Activated CD4-positive, alpha-beta T cell treated with anti-CD3 and anti-CD28 coated beads, Interleukin-2, amount 50 U/mL, for 4 hours (primary cell): ENCODE results near the gene RSPO4.
"Not testable (repeated sequence)": the region's sequence is repeated elsewhere in the genome, so short reads cannot be mapped to it uniquely, and the experiment has no call there.

ENCODE experiments used
- DNase-seq, 2 experiments: peaks; one replicate each; pipeline ENCODE4 v3.0.0-alpha.2; 2020

Gene RSPO4

GRCh38 chr20:1001911-1002681 is at the start of gene RSPO4:
RSPO4 (minus strand) TSS chr20:1002311; CDS start chr20:1002164, 147 bp downstream.
- no peak for DNase-seq

DNA sequence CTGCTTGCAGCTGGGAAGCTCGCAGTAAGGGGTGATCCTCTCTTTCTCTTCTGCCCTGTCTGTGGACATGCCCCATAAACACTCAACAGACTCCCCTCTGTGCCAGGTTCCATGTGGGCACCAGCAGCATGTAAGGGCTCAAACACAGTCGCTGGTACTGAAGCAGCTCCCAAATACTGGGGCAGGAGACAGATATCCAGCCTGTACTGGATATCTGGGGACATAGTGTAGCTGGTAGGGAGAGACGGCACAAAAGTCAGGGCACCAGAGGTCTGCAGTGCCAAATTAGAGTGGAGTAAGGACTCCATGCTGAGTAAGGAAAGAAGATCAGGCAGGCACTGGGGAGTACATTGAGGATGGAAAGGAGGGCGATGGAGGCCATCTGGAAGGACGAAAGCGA is 48.3 kb upstream of the RSPO4 start:
- DNase-seq: no peak

DNA sequence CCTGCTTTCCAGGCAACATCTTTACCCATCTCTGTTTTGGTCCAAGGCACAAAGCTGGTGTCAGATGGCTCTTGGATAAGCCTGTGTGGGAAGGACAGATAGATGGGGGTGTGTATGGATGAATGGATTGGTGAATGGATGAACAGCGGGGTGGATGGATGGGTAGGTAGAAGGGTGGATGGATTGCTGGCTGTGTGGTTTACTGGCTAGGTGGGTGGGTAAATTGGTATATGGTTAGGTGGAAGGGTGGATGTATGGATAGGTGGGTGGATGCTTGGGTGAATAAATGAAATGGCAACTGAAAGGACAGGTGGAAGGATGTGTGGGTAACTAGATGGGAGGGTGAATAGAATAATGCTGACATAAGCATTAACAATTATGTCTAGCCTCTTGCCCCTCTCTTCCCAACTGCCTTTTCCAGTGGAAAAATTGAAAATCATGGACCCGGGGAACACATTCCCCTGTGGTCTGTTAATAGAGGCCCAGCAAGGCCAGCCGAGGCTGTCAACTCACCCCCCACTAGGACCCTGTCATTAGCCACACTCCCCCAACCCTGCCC is 43.8 kb upstream of the RSPO4 start:
- no peak for DNase-seq

GRCh38 chr20:1041845-1042390 is 39.8 kb upstream of the RSPO4 start:
- no peak for DNase-seq

- DNase-seq: no peak
Measured at GRCh38 chr20:1038205-1038604, 36.1 kb upstream of the RSPO4 start.

GRCh38 chr20:1037039-1037438 is 34.9 kb upstream of the RSPO4 start:
- no peak for DNase-seq

- no peak for DNase-seq
Measured at GRCh38 chr20:1035466-1035865, 33.4 kb upstream of the RSPO4 start.

DNA sequence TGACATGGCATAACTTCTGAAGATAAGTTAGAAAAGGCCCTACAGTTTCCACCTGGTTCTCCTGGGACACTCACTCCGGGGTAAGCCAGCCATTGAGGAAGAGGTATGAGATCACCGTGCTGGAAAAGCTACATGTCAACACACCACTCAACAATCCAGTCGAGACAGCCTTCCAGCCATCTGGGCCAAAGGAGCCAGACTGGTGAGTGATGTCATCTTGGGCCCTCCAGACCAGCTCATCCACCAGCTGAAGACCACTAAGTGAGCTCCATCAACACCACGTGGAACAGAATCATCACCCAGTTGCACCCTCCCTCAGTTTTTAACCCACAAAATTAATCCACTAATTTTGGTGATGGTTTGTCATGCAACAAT is 32.3 kb upstream of the RSPO4 start:
- no peak for DNase-seq

DNA sequence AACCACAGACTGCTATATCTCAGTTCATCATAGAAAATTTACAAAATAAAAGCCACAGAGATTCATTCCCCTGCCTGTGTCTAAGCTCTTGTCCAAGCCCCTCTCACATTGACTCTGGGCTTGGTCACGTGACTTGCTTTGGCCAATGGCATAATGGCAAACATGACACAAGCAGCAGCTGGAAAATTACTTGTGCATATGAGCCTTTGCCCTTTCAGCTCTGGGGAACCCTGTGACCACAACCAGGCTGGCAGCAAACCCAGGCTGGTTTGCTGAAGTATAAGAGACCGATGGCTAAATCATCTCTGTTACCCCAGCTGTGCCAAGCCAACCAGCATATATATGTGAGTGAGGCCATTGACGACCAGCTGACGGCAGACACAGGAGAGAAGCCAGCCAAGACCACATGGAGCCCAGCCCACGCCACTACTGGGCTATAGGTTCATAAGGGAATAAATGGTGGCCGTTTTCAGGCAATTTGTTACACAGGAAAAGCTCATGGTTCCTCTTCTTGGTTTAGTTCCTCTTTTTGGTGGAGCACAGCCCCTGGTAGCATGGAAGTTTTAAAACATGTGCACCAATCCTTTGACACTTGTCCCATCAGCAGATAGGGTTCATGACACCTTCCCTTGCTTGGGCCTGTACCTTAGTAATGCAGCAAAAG is 31.8 kb upstream of the RSPO4 start:
- no peak for DNase-seq

DNA sequence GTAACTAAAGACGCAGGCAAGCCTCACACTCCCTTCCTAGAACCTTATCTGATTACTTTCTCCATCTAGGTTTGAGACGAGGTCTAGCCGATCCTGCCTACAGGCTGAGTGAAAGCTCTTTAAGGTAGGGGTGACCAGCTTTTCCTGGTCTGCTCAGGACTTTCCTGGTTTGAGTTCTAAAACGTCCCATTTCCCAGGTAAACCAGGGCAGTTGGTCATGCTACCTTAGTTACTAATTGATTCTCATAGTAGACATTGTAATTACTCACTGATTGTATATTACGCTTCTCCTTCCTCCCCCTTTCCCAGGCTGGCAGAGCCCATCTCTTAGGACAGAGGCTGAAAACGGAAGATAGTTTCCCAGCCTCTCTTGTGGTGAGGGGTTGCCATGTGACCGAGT is 27.9 kb upstream of the RSPO4 start:
- DNase-seq: no peak

DNA sequence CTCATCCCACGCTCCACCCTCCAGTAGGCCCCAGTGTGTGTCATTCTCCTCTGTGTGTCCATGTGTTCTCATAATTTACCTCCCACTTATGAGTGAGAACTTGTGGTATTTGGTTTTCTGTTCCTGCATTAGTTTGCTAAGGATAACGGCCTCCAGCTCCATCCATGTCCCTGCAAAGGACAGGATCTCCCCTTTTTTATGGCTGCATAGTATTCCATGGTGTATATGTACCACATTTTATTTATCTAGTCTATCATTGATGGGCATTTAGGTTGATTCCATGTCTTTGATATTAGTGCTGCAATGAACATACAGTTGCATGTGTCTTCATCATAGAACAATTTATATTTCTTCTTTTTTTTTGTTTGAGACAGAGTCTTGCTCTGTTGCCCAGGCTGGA is 24.1 kb upstream of the RSPO4 start:
- not testable (repeated sequence) for DNase-seq

GRCh38 chr20:1022871-1023270 is 20.8 kb upstream of the RSPO4 start:
- DNase-seq: no peak

GRCh38 chr20:1020614-1021013 is 18.5 kb upstream of the RSPO4 start:
- DNase-seq: no peak

GRCh38 chr20:1019344-1019743 is 17.2 kb upstream of the RSPO4 start:
- no peak for DNase-seq

GRCh38 chr20:1017677-1018076 is 15.6 kb upstream of the RSPO4 start:
- DNase-seq: no peak

- no peak for DNase-seq
Measured at GRCh38 chr20:1015181-1015580, 13.1 kb upstream of the RSPO4 start.

DNA sequence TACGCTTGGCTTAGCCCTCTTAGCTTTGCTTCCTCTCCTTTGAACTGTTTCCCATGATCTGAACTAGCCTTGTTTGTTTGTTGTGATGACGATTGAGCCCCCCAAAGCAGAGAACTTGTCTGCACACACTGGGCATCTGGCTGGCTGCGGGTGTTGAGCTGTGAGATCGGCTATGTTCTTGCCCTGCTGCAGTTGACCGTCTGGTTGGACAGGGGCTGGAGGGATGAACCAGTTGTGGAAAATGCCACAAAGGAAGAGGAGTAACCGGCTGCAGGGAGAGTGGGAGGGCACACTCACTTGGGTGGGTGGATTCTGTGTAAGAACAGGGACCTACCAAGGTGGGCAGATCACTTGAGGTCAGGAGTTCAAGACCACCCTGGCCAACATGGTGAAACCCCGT is 12.4 kb upstream of the RSPO4 start:
- no peak for DNase-seq

DNA sequence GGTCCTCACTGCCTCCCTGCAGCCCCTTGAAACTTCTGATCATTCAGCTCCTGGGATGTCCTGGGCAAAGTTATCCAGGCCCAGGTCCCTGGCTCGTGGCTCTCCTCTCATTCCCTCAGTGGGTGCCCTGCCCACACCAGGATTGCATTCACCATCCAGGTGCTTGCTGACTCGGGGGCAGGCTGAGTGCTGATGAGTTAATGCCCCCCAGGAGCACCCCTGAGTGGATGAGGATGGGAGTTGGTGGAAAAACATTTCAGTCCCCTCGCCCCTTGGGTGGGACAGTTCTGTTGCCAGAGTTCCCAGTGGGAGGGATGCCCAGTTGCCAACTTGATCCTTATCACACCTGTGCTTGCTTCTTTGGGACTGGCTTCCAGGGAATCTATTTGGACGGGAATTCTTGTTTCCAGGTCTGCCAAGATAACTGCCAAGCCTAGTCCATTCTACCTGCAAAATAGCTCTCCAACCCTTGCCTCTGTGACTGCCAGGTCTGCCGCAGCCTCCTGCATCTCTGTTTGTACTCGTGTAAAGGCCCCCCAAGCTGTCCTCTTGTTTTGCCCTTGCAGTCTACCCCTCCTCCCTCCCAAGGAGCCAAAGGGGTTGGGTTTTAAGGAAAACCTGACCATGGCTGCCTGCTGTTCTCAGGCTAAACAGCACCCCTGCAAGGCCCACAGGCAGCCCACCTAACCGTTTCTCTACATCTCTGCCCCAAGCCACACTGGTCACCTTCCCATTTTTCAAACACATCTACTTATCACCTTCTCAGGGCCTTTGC is 11.6 kb upstream of the RSPO4 start:
- no peak for DNase-seq

DNA sequence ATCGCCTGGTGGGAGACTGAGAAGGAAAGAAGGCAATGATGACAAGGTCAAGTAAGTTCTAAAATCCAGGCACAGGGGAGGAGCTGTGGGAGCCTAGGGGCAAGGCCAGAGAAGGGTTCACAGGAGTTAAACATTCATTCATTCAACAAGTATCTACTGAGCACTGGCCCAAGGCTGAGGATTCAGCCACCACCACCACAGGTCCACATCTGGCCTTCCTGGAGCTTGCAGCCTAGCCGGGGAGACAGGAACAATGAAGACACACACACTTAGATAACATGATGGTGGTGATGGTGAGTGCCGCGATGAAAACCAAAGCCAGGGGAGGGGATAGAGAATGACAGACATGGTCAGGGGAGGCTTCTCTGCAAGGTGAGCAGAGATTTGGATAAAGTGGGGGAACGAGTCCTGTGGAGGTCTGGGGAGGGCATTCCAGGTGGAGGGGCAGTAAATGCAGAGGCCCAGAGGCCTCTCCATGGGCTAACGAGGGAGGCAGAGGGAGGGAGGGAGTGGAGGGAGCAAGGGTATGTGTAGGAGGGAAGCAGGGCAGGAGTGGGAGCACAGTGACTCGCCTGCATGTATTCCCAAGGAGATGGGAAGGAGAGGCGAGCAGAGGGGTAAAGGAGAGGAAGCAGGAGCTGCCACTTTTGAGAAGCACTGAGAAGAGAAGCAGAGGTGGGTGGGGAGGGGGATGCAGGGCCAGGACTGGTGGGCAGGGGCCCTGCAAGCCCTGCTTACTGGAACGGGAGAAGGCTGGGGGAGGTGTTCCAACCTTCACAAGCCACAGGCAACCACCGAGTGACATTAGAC is 10.5 kb upstream of the RSPO4 start:
- DNase-seq: no peak

GRCh38 chr20:1010659-1011058 is 8.5 kb upstream of the RSPO4 start:
- no peak for DNase-seq

GRCh38 chr20:1005452-1006027 is 3.4 kb upstream of the RSPO4 start:
- DNase-seq: no peak
